Activated CD4-positive, alpha-beta T cell treated with anti-CD3 and anti-CD28 coated beads, Interleukin-2, amount 10 ng/mL, durations not matched to agents 7 days and 5 days (primary cell): ENCODE results near the gene RASA3. TPM values are rescaled to one million over a fixed set of nuclear protein-coding genes. Genes with fewer than 3 reads are reported as not detected.
"Not testable (repeated sequence)": the region's sequence is repeated elsewhere in the genome, so short reads cannot be mapped to it uniquely, and the experiment has no call there.

Source experiments
- CTCF ChIA-PET: fragments of 350-600 bp; sonication (Branson Sonifier 250); formaldehyde crosslinking; loops from one replicate; lab custom pipeline; 2021; ENCODE audit warnings: antibody characterized with exemption; lab: Charles Lee
- POLR2A ChIA-PET: fragments of 350-600 bp; sonication (Branson Sonifier 250); formaldehyde crosslinking; loops from one replicate; lab custom pipeline; 2021; ENCODE audit warnings: antibody characterized with exemption; lab: Charles Lee
- DNase-seq: peaks from one replicate; pipeline ENCODE4 v3.0.0-alpha.2; 2020
- H3K27ac Mint-ChIP-seq: one replicate; pipeline ENCODE4 v1.8.0; 2021; ENCODE audit warnings: mild to moderate bottlenecking, moderate library complexity, mixed read lengths
- H3K27me3 Mint-ChIP-seq: one replicate; pipeline ENCODE4 v1.8.0; 2021; ENCODE audit warnings: mixed read lengths
- H3K36me3 Mint-ChIP-seq: one replicate; pipeline ENCODE4 v1.8.0; 2021; ENCODE audit warnings: low read depth, mixed read lengths
- H3K4me1 Mint-ChIP-seq: one replicate; pipeline ENCODE4 v1.8.0; 2021; ENCODE audit warnings: mixed read lengths
- H3K4me3 Mint-ChIP-seq: one replicate; pipeline ENCODE4 v1.8.0; 2021; ENCODE audit warnings: mild to moderate bottlenecking, moderate library complexity, mixed read lengths
- H3K9me3 Mint-ChIP-seq: one replicate; pipeline ENCODE4 v1.8.0; 2021; ENCODE audit warnings: mixed read lengths
- total RNA-seq, 2 experiments: library from RNA; stranded (reverse); gene quantifications; one replicate each; pipeline ENCODE4 v1.2.3, GENCODE V29; 2021

RASA3 gene
- total RNA-seq, 2 experiments from 2014 or later = 114 to 115 TPM

DNA sequence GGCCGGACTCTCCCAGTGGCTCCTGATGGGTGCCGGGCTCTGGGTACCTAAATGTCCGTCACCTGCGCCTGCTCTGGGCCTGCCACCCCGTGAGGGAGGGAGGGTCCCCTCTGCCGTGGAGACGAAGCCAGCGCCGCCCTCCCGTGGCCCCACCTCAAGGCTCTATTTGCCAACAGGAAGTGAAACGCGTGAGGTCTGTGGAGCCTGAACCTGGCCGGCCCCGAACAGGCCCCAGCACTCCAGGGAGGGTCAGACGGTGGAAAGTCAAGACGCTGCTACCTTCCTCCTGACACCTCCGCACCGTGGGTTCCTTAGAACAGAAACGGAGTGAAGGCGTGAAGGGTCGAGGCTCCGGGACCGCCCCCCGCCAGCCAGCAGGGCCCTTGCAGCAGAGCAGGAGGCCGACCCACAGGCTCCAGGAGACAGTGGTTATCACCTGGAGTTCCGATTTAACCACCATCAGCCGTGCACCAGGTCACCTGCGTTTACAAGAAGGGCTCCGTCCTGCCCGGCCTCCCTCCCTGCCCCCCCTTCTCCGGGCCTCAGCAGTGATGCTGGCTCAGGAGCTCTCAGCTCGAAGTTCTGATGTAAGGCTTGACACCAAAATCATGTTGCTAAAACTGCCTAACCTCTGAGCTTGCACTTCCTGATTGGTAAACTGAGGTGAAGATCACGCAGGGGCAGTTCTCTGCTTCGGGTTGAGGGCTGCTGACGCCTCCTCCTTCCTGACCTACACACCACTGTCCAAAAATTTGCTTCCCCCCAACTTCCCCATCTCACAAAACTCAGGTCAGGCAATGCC lies 107.6 kb downstream of the RASA3 start:
- H3K27ac Mint-ChIP-seq = no peak overlapping the region
- no peak for DNase-seq
- H3K27me3 Mint-ChIP-seq = no peaks in the 10 kb centered on the region
- H3K4me1 Mint-ChIP-seq = peaks cover 9% of the 10 kb centered on the region
- no peaks in the 10 kb centered on the region for H3K9me3 Mint-ChIP-seq
- ChIA-PET CTCF (interaction anchor here (1.4 kb wide), 1 partner anchor 12 kb away, joined by 3 read pairs; no protein-coding TSS in a partner anchor), POLR2A (no interaction called here)
- H3K4me3 Mint-ChIP-seq = no peak overlapping the region
- peaks cover 34% of the 10 kb centered on the region for H3K36me3 Mint-ChIP-seq

DNA sequence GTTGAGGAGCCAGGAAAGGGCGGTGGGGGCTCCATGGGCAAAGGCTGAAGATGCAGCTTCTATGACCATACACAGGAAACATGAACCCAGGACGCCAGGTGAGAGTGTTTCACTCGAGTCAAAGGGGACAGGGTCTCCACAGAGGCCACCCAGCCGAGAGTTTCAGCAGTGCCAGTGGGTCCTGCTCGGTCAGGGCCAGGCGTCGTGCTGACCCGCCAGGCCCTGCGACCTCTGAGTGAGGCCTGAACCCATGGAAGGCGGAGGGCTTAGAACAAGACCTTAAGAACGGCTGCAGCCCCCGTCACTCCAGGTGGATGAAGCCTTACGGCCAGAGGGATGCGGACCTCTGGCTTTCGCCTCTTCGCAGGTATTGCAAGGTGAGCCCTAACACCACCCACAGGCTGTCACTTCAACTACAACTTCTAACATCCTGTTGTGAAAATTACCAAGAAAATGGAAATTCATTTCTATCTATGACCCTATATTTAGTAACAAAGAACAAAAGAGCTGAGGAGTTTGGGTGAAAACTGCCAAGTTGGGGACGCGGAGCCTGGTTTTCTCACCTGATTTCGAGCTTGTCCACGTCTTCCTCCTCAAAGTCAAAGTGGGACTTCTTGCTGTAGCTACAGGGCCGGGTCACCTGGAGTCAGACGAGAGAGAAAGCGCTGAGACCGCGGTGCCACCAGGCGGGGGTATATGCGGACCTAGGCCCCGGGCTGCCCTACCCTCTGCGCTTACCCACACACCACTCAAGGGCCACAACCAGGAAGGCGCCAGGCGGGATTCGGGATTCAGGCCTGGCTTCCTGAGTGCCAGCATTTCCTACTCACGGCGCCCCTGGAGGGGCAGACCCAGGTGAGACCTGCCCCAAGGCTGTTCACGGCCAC lies 108.5 kb downstream of the RASA3 start:
- ChIA-PET CTCF (interaction anchor here (1.4 kb wide), 1 partner anchor 13 kb away, joined by 3 read pairs; no protein-coding TSS in a partner anchor), POLR2A (interaction anchor here (0.5 kb wide), 1 partner anchor 236 kb away, joined by 3 read pairs; no protein-coding TSS in a partner anchor)
- Mint-ChIP-seq H3K4me3 (no peak overlapping the region), H3K36me3 (peaks cover 36% of the 10 kb centered on the region), H3K27ac (no peak overlapping the region), H3K27me3 (no peaks in the 10 kb centered on the region), H3K4me1 (peaks cover 9% of the 10 kb centered on the region), H3K9me3 (no peaks in the 10 kb centered on the region)
- no peak for DNase-seq

DNA sequence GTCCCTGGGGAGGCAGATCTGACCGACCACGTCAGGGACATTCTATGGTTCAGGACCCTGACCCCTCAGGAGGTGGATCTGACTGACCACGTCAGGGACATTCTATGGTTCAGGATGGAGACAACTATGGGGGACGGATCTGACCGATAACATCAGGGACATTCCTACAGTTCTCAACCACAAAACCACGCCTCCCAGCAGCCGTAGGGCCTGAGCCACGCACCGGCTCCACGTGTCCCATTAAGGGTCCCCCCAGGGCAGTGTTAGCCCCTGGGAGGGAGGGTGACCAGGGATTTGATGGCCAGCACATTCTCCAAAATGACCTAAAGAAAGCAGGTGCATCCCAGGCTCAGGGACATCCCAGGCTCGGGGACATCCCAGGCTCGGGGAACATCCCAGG lies 109.5 kb downstream of the RASA3 start:
- CTCF ChIA-PET = no interaction called here
- H3K27ac Mint-ChIP-seq = peak overlapping the region; percentile 22
- H3K4me1 Mint-ChIP-seq = peaks cover 9% of the 10 kb centered on the region

DNA sequence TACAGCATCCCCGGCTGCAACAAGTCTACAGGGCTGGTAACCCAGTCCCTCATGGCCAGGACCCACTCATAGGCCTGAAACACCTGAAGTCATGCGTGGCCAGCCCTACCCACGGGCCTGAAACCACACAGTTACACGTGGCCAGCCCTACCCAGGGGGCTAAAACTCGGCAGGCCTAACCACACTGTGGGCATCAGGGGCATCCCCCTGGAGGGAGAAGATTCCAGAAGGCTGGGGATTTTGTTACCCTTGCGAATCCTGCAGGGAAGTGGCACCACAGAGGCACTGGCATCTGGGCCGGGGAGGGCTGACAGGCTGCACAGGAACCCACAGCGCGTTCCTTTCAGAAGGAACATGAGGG lies 110.1 kb downstream of the RASA3 start:
- H3K4me1 Mint-ChIP-seq = peaks cover 9% of the 10 kb centered on the region

More for the DNA sequence above, 109.5 kb downstream of the RASA3 start:
- no peak for DNase-seq
- Mint-ChIP-seq H3K9me3 (no peaks in the 10 kb centered on the region), H3K36me3 (peaks cover 41% of the 10 kb centered on the region), H3K27me3 (no peaks in the 10 kb centered on the region), H3K4me3 (no peak overlapping the region)
- POLR2A ChIA-PET = no interaction called here

DNA sequence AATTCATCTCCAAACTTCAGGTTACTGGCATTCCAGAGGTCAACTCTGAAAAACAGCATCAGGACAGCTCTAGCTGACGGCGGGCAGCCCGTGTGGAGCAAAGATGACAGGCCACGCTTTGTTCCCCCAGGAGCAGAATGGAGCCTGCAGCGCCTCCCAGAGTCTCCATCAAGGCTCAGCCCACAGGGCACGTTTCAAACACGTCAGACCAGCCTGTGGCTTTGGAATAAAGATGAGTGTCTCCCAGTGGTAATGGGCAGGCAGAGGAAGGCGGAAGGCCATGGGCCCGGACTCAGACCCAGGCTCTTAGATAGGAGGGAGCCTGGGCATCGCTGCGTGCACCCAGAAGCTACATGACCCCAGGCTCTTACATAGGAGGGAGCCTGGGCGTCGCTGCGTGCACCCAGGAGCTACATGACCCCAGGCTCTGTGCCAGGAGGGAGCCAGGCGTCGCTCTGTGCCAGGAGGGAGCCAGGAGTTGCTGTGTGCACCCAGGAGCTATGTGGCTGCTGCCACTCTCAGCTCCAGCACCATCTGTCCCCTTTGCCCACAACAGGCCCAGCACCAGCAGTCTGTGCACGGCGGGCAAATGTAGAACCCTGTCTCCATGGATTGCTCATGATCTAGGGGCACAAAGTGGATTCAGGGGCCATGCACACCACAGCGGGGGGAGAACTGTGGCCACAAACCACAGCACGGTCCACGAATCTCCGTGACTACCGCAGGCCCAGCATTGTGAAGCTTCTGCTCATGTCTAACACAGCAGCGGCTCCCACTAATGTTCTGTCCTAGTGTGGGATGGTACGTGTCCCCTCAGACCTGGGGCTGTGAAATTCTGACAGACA lies 110.7 kb downstream of the RASA3 start:
- H3K9me3 Mint-ChIP-seq = no peaks in the 10 kb centered on the region
- peaks cover 9% of the 10 kb centered on the region for H3K4me1 Mint-ChIP-seq
- no peak overlapping the region for H3K27ac Mint-ChIP-seq

More for the DNA sequence above, 110.1 kb downstream of the RASA3 start:
- Mint-ChIP-seq H3K27ac (no peak overlapping the region), H3K4me3 (no peak overlapping the region), H3K9me3 (no peaks in the 10 kb centered on the region), H3K36me3 (peaks cover 44% of the 10 kb centered on the region), H3K27me3 (no peaks in the 10 kb centered on the region)
- CTCF ChIA-PET = no interaction called here
- no peak for DNase-seq
- POLR2A ChIA-PET = no interaction called here

DNA sequence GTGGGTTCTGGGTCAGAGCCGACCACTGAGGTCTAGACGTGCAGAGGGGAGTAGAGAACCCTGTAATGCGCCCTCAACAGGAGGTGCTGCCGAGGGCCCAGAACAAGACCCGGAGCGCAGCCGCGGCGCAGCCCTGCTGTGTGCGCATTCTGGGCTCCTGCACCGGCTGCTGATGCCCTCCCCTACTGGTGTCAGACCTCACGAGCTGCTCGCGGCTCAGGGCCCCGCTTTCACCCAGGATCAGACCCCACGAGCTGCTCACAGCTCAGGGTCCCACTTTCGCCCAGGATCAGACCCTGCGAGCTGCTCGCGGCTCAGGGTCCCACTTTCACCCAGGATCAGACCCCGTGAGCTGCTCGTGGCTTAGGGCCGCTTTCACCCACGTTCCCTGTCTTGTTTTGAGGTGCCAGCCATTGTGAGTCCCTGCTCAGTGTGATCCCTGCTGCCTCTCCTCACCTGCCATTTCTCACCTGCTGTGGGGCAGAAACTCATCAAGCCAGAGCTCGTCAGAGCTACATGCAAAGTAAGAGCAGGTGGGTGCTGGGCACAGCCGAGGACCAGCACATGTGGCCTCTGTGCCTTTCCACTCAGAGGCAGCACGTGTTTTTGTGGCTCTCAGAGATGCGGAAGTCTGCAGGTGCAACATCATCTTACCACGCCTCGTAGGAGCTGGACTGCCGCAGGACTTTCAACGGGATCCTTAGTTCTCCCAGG lies 111.5 kb downstream of the RASA3 start:
- no peak overlapping the region for H3K4me3 Mint-ChIP-seq
- peaks cover 49% of the 10 kb centered on the region for H3K36me3 Mint-ChIP-seq
- DNase-seq = no peak
- CTCF ChIA-PET = no interaction called here
- H3K4me1 Mint-ChIP-seq = peaks cover 9% of the 10 kb centered on the region
- no peaks in the 10 kb centered on the region for H3K9me3 Mint-ChIP-seq
- H3K27me3 Mint-ChIP-seq = no peaks in the 10 kb centered on the region
- POLR2A ChIA-PET = no interaction called here
- no peak overlapping the region for H3K27ac Mint-ChIP-seq

More for the DNA sequence above, 110.7 kb downstream of the RASA3 start:
- DNase-seq = no peak
- peaks cover 46% of the 10 kb centered on the region for H3K36me3 Mint-ChIP-seq
- CTCF ChIA-PET = no interaction called here
- POLR2A ChIA-PET = no interaction called here
- H3K27me3 Mint-ChIP-seq = no peaks in the 10 kb centered on the region
- no peak overlapping the region for H3K4me3 Mint-ChIP-seq

DNA sequence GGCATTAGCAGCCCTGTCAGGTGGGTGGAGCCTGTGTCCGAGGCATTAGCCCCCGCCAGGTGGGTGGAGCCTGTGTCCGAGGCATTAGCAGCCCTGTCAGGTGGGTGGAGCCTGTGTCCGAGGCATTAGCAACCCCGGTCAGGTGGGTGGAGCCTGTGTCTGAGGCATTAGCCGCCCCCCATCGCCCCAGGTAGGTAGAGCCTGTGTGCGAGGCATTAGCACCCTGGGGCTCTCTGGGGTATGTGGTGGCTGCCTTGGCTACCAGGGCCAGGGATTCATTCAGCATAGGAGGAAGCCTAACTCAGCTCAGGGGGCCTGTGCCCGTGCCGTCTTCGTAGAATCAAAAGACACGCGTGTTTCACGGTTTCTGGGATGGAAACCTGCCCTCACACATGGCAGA lies 112.3 kb downstream of the RASA3 start:
- H3K27me3 Mint-ChIP-seq, CTCF ChIA-PET: not testable (repeated sequence)
- peaks cover 48% of the 10 kb centered on the region for H3K36me3 Mint-ChIP-seq

DNA sequence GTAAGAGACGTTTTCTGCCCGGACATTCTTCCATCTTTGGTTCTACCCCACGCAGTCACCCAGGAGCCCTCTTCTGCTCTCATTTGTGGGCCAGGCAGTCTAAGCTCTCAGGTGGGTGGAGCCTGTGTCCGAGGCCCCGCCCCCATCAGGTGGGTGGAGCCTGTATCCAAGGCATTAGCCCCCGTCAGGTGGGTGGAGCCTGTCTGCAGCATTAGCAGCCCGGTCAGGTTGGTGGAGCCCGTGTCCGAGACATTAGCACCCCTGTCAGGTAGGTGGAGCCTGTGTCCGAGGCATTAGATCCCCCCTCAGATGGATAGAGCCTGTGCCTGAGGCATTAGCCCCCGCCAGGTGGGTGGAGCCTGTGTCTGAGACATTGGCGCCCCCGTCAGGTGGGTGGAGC lies 113.1 kb downstream of the RASA3 start:
- H3K4me1 Mint-ChIP-seq = peaks cover 5% of the 10 kb centered on the region
- H3K27me3 Mint-ChIP-seq = no peaks in the 10 kb centered on the region
- peak; percentile 35 for DNase-seq
- no peak overlapping the region for H3K27ac Mint-ChIP-seq
- CTCF ChIA-PET = no interaction called here
- H3K36me3 Mint-ChIP-seq = peaks cover 49% of the 10 kb centered on the region
- H3K4me3 Mint-ChIP-seq = no peak overlapping the region
- no peaks in the 10 kb centered on the region for H3K9me3 Mint-ChIP-seq
- POLR2A ChIA-PET = no interaction called here

More for the DNA sequence above, 112.3 kb downstream of the RASA3 start:
- DNase-seq, H3K4me1 Mint-ChIP-seq, POLR2A ChIA-PET, H3K9me3 Mint-ChIP-seq, H3K27ac Mint-ChIP-seq, H3K4me3 Mint-ChIP-seq: not testable (repeated sequence)

DNA sequence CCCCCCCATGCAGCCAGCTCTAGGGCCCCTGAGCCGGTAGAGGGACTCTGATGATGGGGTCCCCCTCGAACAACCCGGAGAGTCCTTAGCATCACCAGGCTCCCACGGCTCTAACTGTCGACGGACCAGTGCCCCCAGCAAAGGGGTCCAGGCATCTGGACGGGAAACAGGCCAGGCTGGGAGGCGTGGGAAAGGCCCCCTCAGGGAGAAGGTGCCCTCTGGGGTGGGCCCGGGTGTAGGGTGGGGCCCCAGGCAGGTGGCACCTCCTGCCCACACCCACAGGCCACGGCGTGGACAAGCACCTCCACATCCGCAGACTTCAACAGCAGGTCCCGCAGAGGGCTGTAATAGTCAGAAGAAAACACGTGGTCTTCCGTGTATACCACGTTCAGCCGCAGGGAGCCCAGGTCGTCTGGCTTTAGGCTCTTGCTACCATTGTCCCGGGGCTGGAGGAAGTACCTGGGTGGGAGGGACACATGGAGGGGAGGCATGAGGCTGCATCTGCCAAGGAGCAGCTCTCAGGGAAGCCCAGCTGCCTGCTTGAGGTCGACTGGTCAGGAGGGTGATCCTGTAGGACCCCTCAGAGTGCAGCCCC lies 113.9 kb downstream of the RASA3 start:
- H3K4me1 Mint-ChIP-seq = peaks cover 2% of the 10 kb centered on the region
- POLR2A ChIA-PET = no interaction called here
- H3K9me3 Mint-ChIP-seq = no peaks in the 10 kb centered on the region
- no peak overlapping the region for H3K27ac Mint-ChIP-seq
- CTCF ChIA-PET = no interaction called here
- no peak for DNase-seq
- no peak overlapping the region for H3K4me3 Mint-ChIP-seq
- H3K27me3 Mint-ChIP-seq = no peaks in the 10 kb centered on the region
- peaks cover 45% of the 10 kb centered on the region for H3K36me3 Mint-ChIP-seq

DNA sequence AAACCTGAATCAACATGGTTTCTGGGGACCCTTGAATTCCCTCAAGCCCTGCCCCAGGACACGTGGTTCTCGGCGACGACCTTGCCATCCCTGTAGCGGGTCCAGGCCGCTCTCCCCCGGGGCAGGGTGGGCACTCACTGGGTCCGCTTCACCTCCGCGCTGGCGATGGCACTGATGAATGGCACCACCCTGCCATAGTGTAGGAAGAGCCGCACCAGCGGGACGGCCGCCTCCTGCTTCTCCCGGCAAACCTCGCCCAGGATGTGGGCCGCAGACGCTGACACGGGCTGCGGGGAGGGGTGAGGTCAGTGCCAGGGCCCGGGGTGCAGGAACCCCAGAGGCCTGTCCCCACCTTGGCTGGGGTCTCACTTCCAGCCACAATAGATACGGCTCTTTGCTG lies 114.5 kb downstream of the RASA3 start:
- no peak overlapping the region for H3K27ac Mint-ChIP-seq
- DNase-seq = no peak
- H3K4me1 Mint-ChIP-seq = peaks cover 2% of the 10 kb centered on the region
- POLR2A ChIA-PET = no interaction called here
- H3K4me3 Mint-ChIP-seq = no peak overlapping the region
- no peaks in the 10 kb centered on the region for H3K27me3 Mint-ChIP-seq
- H3K36me3 Mint-ChIP-seq = peaks cover 41% of the 10 kb centered on the region
- CTCF ChIA-PET = no interaction called here
- no peaks in the 10 kb centered on the region for H3K9me3 Mint-ChIP-seq

DNA sequence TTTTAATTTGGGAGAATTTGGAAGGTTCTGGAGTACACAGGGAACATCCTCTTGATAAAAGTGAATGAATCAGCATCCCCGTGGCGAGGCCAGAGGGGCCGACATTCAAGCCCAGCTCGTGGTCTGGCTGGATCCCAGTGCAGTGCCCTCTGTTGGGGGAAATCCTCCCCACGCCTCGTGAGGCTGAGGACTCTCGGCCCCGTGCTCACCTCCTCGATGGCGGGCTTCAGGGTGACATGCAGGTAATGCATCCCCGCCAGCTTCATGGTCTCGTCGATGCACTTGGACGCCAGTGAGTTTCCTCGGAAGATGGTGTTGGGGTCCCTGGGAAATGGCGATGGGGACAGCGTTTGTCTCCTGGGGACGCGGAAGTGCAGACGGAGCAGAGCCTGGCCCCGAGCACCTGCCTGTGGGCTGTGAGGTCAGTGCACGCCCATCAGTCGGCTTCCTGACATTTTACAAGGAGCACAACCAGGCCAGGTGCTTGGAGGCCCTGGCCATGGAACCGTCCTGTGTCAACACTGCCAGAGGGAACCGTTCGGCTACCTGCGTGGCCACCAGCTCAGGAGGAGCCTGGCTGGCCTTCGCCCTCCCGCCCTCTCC lies 115.3 kb downstream of the RASA3 start:
- Mint-ChIP-seq H3K27me3 (no peaks in the 10 kb centered on the region), H3K4me3 (no peak overlapping the region), H3K4me1 (peaks cover 2% of the 10 kb centered on the region), H3K36me3 (peaks cover 40% of the 10 kb centered on the region), H3K9me3 (no peaks in the 10 kb centered on the region), H3K27ac (no peak overlapping the region)
- ChIA-PET CTCF (no interaction called here), POLR2A (no interaction called here)
- DNase-seq = no peak
